ENCODE measurements around the gene MEF2D.

DNA sequence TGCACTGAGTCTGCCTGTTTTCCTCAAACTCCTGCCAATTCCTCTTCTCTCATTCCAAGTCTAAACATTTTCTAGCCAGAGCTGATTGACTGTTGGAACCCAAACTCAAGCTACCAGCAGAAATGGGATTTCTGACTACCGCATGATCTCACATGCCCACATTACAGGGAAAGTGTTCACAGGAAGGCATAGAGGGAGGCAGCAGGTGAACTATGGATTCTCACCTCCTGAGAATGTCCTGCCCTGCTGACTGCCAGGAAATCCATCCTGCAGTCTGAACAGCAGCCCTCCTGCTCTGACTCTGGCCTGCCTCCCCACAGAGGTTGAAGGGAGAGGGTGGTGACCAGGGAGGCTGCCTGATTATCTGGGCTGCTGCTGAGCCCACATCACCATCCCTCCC, 49.3 kb upstream of the MEF2D start:
- TF ChIP-seq YY1 (IDR thresholded peaks at IDR 0.05; ENCODE audit: low read depth) (no peak), RAD21 (IDR thresholded peaks at IDR 0.05; ENCODE audit: low read depth) (no peak)
